Measurements from ENCODE around the gene RPS4Y1. TPM values are rescaled to one million over a fixed set of nuclear protein-coding genes. Genes with fewer than 3 reads are reported as not detected.

RPS4Y1 gene
- total RNA-seq, 4 donors from 2014 or later = 0.46 to 288 (median 135) TPM

GRCh38 chrY:2824471-2824870 lies 16.9 kb upstream of the RPS4Y1 start:
- no peak overlapping the region for H3K27ac ChIP-seq (replicated peaks in 1 of 4)
- no peaks in the 10 kb centered on the region for H3K9me3 ChIP-seq
- WGBS = no CpG with 5 or more reads among the region's 3 CpGs
- H3K27me3 ChIP-seq = no peaks in the 10 kb centered on the region
- no peak for TF ChIP-seq POLR2A (IDR thresholded peaks at IDR 0.05; ENCODE audit: low read depth)
- TF ChIP-seq CTCF (IDR thresholded peaks at IDR 0.05) = no peak
- TF ChIP-seq EP300 (IDR thresholded peaks at IDR 0.05) = no peak
- intact Hi-C loops (cut with DNase I) = no loop called here
- DNase-seq (ENCODE audit: extremely low spot score) = no peak
- H3K4me1 ChIP-seq = no peaks in the 10 kb centered on the region
- H3K36me3 ChIP-seq = no peaks in the 10 kb centered on the region
- no peak overlapping the region for H3K4me3 ChIP-seq

- H3K27ac ChIP-seq (replicated peaks in 1 of 4) = no peak overlapping the region
- no peaks in the 10 kb centered on the region for H3K36me3 ChIP-seq
- no peaks in the 10 kb centered on the region for H3K4me1 ChIP-seq
- DNase-seq (ENCODE audit: extremely low spot score) = no peak
- H3K9me3 ChIP-seq = no peaks in the 10 kb centered on the region
- WGBS = no CpG with 5 or more reads among the region's 5 CpGs
- peaks cover 0 to 7% (median 0%) of the 10 kb centered on the region in 4 donors for H3K27me3 ChIP-seq
- no peak overlapping the region for H3K4me3 ChIP-seq
- TF ChIP-seq POLR2A (IDR thresholded peaks at IDR 0.05; ENCODE audit: low read depth) (no peak), CTCF (IDR thresholded peaks at IDR 0.05) (no peak), EP300 (IDR thresholded peaks at IDR 0.05) (no peak), POLR2AphosphoS5 (IDR thresholded peaks at IDR 0.05) (no peak)
- intact Hi-C loops (cut with DNase I) = no loop called here
These were observed 12.9 kb upstream of the RPS4Y1 start for GRCh38 chrY:2828497-2828896.

GRCh38 chrY:2835230-2835629 lies 6.2 kb upstream of the RPS4Y1 start:
- no peaks in the 10 kb centered on the region for H3K4me1 ChIP-seq
- H3K36me3 ChIP-seq = no peaks in the 10 kb centered on the region
- no peak for TF ChIP-seq EP300 (IDR thresholded peaks at IDR 0.05)
- TF ChIP-seq POLR2AphosphoS5 (IDR thresholded peaks at IDR 0.05) = no peak
- H3K27me3 ChIP-seq = peaks cover 0 to under 1% (median 0%) of the 10 kb centered on the region in 4 donors
- H3K27ac ChIP-seq (replicated peaks in 1 of 4) = no peak overlapping the region
- H3K4me3 ChIP-seq = no peak overlapping the region
- no peaks in the 10 kb centered on the region for H3K9me3 ChIP-seq
- intact Hi-C loops (cut with DNase I) = no loop called here
- no peak for DNase-seq (ENCODE audit: extremely low spot score)

- intact Hi-C loops (cut with DNase I) = no loop called here
- WGBS = no CpG with 5 or more reads among the region's 2 CpGs
- no peak for DNase-seq (ENCODE audit: extremely low spot score)
- TF ChIP-seq POLR2AphosphoS5 (IDR thresholded peaks at IDR 0.05) = no peak
- TF ChIP-seq CTCF (IDR thresholded peaks at IDR 0.05) = no peak
- no peak for TF ChIP-seq EP300 (IDR thresholded peaks at IDR 0.05)
- no peak for TF ChIP-seq POLR2A (IDR thresholded peaks at IDR 0.05; ENCODE audit: low read depth)
- H3K4me3 ChIP-seq = no peak overlapping the region
- H3K27ac ChIP-seq (replicated peaks in 1 of 4) = no peak overlapping the region
- no peaks in the 10 kb centered on the region for H3K9me3 ChIP-seq
- H3K36me3 ChIP-seq = no peaks in the 10 kb centered on the region
- no peaks in the 10 kb centered on the region for H3K27me3 ChIP-seq
- H3K4me1 ChIP-seq = peaks cover 0 to under 1% (median 0%) of the 10 kb centered on the region in 4 donors
These were observed 4.3 kb upstream of the RPS4Y1 start for GRCh38 chrY:2837078-2837477.

- no peaks in the 10 kb centered on the region for H3K9me3 ChIP-seq
- no peak overlapping the region for H3K4me3 ChIP-seq
- no peaks in the 10 kb centered on the region for H3K36me3 ChIP-seq
- H3K27ac ChIP-seq (replicated peaks in 1 of 4) = no peak overlapping the region
- H3K4me1 ChIP-seq = peaks cover 0 to 7% (median 2%) of the 10 kb centered on the region in 4 donors
- no peaks in the 10 kb centered on the region for H3K27me3 ChIP-seq
- DNase-seq (ENCODE audit: extremely low spot score) = no peak
- WGBS = no CpG with 5 or more reads among the region's 1 CpG
- TF ChIP-seq POLR2AphosphoS5 (IDR thresholded peaks at IDR 0.05) = no peak
- TF ChIP-seq EP300 (IDR thresholded peaks at IDR 0.05) = no peak
- TF ChIP-seq CTCF (IDR thresholded peaks at IDR 0.05) = no peak
- TF ChIP-seq POLR2A (IDR thresholded peaks at IDR 0.05; ENCODE audit: low read depth) = no peak
- intact Hi-C loops (cut with DNase I) = no loop called here
These were observed 3.5 kb upstream of the RPS4Y1 start for GRCh38 chrY:2837932-2838331.

All from esophagus muscularis mucosa (tissue), 4 donors.